ENCODE results near the gene VEGFA.

VEGFA gene

GRCh38 chr6:43739642-43740091 lies 30.3 kb upstream of the VEGFA start:
- no peak for DNase-seq (ENCODE audit: extremely low read depth, low read depth)
- no peak for TF ChIP-seq CTCF (IDR thresholded peaks at IDR 0.05; ENCODE audit: low read depth, low read length)

- no peak for DNase-seq (ENCODE audit: extremely low read depth, low read depth)
- TF ChIP-seq CTCF (IDR thresholded peaks at IDR 0.05; ENCODE audit: low read depth, low read length): no peak
Measured at GRCh38 chr6:43740321-43740960, 29.6 kb upstream of the VEGFA start.

- no peak for TF ChIP-seq CTCF (IDR thresholded peaks at IDR 0.05; ENCODE audit: low read depth, low read length)
- no peak for DNase-seq (ENCODE audit: extremely low read depth, low read depth)
Measured at GRCh38 chr6:43740961-43741764, 28.8 kb upstream of the VEGFA start.

- TF ChIP-seq CTCF (IDR thresholded peaks at IDR 0.05; ENCODE audit: low read depth, low read length): no peak
- no peak for DNase-seq (ENCODE audit: extremely low read depth, low read depth)
Measured at GRCh38 chr6:43741829-43742228, 28.2 kb upstream of the VEGFA start.

- no peak for TF ChIP-seq CTCF (IDR thresholded peaks at IDR 0.05; ENCODE audit: low read depth, low read length)
- DNase-seq (ENCODE audit: extremely low read depth, low read depth): no peak
Measured at GRCh38 chr6:43742285-43742684, 27.7 kb upstream of the VEGFA start.

- no peak for DNase-seq (ENCODE audit: extremely low read depth, low read depth)
- no peak for TF ChIP-seq CTCF (IDR thresholded peaks at IDR 0.05; ENCODE audit: low read depth, low read length)
Measured at GRCh38 chr6:43742931-43743632, 26.9 kb upstream of the VEGFA start.

All from AG09319 (cell line).